Hepatocyte (in vitro differentiated cells): ENCODE measurements around the gene KDM6B.

Experiments
- EZH2 ChIP-seq: fragments of 200-600 bp; sonication (generic); IDR thresholded peaks from 2 replicates; pipeline ENCODE4 v1.6.1; 2016; ENCODE audit warnings: antibody characterized with exemption, mild to moderate bottlenecking, borderline replicate concordance
- EZH2phosphoT487 ChIP-seq: fragments of 200-600 bp; sonication (generic); IDR thresholded peaks from one replicate; pipeline ENCODE4 v1.6.1; 2018; ENCODE audit warnings: antibody characterized with exemption, mild to moderate bottlenecking, low read depth, moderate library complexity; ENCODE audit not compliant: unreplicated experiment, severe bottlenecking
- TF ChIP-seq, protein P1 (sequence below): fragments of 200-600 bp; sonication (generic); IDR thresholded peaks from 2 replicates; pipeline ENCODE4 v1.5.1; 2016; ENCODE audit warnings: antibody characterized with exemption, mild to moderate bottlenecking; ENCODE audit not compliant: poor library complexity

DNA sequence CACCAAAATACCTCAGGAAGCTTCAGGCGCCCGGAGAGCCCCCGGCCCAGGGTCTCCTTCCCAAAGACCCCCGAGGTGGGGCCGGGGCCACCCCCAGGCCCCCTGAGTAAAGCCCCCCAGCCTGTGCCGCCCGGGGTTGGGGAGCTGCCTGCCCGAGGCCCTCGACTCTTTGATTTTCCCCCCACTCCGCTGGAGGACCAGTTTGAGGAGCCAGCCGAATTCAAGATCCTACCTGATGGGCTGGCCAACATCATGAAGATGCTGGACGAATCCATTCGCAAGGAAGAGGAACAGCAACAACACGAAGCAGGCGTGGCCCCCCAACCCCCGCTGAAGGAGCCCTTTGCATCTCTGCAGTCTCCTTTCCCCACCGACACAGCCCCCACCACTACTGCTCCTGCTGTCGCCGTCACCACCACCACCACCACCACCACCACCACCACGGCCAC is 14.1 kb downstream of the KDM6B start:
- TF ChIP-seq, protein P1, sequence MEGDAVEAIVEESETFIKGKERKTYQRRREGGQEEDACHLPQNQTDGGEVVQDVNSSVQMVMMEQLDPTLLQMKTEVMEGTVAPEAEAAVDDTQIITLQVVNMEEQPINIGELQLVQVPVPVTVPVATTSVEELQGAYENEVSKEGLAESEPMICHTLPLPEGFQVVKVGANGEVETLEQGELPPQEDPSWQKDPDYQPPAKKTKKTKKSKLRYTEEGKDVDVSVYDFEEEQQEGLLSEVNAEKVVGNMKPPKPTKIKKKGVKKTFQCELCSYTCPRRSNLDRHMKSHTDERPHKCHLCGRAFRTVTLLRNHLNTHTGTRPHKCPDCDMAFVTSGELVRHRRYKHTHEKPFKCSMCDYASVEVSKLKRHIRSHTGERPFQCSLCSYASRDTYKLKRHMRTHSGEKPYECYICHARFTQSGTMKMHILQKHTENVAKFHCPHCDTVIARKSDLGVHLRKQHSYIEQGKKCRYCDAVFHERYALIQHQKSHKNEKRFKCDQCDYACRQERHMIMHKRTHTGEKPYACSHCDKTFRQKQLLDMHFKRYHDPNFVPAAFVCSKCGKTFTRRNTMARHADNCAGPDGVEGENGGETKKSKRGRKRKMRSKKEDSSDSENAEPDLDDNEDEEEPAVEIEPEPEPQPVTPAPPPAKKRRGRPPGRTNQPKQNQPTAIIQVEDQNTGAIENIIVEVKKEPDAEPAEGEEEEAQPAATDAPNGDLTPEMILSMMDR: no peak
- TF ChIP-seq EZH2phosphoT487 (no peak), EZH2 (no peak)
